ENCODE results near the gene PSME1.
"Not testable (repeated sequence)": the region's sequence is repeated elsewhere in the genome, so short reads cannot be mapped to it uniquely, and the experiment has no call there.

The PSME1 gene

DNA sequence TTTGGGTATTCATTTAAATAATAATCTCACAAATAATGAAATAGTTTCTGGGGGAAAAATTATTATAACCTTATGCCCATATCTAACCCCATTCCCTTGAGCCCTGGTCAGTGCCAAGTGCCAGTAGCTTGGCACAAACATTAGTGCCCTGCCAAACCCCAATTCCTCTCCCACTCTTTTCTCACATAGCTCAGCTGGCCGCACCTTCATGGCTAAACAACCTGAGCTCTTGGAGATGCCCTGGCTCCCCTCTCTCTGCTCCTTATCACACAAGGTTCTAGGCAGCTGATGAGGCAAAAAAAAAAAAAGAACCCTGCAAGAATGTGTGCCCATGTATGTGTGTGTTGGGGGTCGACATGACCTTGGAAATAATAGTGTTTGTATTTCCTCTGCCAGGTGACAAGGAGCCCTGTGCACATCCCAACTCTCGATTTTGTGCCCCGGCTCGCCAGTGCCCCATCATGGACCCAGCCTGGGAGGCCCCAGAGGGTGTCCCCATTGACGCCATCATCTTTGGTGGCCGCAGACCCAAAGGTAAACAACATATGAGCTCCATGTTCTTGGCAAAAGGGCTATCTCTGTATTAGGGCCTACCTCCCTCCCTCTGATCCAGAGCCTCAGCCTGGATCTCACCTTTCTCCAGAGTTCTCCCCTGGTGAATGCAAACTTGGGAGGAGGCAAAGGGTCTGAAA lies 33.5 kb upstream of the PSME1 start:
- no peaks in the 10 kb centered on the region for H3K27me3 ChIP-seq (ENCODE audit: insufficient read depth, poor library complexity, severe bottlenecking)
- H3K27ac ChIP-seq (replicated peaks): no peak overlapping the region
- no peak for DNase-seq (ENCODE audit: low read depth in 1 of 2, low spot score in 1 of 2)
- no peak for TF ChIP-seq SPI1 (IDR thresholded peaks at IDR 0.05; ENCODE audit: borderline replicate concordance, low read depth)
- TF ChIP-seq GABPA (IDR thresholded peaks at IDR 0.05; ENCODE audit: low read depth): no peak
- TF ChIP-seq, protein P1, sequence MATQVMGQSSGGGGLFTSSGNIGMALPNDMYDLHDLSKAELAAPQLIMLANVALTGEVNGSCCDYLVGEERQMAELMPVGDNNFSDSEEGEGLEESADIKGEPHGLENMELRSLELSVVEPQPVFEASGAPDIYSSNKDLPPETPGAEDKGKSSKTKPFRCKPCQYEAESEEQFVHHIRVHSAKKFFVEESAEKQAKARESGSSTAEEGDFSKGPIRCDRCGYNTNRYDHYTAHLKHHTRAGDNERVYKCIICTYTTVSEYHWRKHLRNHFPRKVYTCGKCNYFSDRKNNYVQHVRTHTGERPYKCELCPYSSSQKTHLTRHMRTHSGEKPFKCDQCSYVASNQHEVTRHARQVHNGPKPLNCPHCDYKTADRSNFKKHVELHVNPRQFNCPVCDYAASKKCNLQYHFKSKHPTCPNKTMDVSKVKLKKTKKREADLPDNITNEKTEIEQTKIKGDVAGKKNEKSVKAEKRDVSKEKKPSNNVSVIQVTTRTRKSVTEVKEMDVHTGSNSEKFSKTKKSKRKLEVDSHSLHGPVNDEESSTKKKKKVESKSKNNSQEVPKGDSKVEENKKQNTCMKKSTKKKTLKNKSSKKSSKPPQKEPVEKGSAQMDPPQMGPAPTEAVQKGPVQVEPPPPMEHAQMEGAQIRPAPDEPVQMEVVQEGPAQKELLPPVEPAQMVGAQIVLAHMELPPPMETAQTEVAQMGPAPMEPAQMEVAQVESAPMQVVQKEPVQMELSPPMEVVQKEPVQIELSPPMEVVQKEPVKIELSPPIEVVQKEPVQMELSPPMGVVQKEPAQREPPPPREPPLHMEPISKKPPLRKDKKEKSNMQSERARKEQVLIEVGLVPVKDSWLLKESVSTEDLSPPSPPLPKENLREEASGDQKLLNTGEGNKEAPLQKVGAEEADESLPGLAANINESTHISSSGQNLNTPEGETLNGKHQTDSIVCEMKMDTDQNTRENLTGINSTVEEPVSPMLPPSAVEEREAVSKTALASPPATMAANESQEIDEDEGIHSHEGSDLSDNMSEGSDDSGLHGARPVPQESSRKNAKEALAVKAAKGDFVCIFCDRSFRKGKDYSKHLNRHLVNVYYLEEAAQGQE (IDR thresholded peaks at IDR 0.05; ENCODE audit: insufficient replicate concordance, low read depth): no peak
- no peak for TF ChIP-seq POLR2AphosphoS5 (IDR thresholded peaks at IDR 0.05; ENCODE audit: low read depth)
- TF ChIP-seq, protein P2, sequence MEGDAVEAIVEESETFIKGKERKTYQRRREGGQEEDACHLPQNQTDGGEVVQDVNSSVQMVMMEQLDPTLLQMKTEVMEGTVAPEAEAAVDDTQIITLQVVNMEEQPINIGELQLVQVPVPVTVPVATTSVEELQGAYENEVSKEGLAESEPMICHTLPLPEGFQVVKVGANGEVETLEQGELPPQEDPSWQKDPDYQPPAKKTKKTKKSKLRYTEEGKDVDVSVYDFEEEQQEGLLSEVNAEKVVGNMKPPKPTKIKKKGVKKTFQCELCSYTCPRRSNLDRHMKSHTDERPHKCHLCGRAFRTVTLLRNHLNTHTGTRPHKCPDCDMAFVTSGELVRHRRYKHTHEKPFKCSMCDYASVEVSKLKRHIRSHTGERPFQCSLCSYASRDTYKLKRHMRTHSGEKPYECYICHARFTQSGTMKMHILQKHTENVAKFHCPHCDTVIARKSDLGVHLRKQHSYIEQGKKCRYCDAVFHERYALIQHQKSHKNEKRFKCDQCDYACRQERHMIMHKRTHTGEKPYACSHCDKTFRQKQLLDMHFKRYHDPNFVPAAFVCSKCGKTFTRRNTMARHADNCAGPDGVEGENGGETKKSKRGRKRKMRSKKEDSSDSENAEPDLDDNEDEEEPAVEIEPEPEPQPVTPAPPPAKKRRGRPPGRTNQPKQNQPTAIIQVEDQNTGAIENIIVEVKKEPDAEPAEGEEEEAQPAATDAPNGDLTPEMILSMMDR (IDR thresholded peaks at IDR 0.05; ENCODE audit: insufficient read depth, low read length): no peak
- H3K4me3 ChIP-seq (replicated peaks; ENCODE audit: insufficient read depth, low read length): no peak overlapping the region

DNA sequence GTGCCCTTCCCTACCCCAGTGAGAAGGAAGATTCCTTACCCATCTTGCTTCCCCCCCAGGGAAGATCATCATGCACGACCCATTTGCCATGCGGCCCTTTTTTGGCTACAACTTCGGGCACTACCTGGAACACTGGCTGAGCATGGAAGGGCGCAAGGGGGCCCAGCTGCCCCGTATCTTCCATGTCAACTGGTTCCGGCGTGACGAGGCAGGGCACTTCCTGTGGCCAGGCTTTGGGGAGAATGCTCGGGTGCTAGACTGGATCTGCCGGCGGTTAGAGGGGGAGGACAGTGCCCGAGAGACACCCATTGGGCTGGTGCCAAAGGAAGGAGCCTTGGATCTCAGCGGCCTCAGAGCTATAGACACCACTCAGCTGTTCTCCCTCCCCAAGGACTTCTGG lies 32.5 kb upstream of the PSME1 start:
- TF ChIP-seq GABPA (IDR thresholded peaks at IDR 0.05; ENCODE audit: low read depth): no peak
- no peak for TF ChIP-seq POLR2AphosphoS5 (IDR thresholded peaks at IDR 0.05; ENCODE audit: low read depth)
- H3K27me3 ChIP-seq (ENCODE audit: insufficient read depth, poor library complexity, severe bottlenecking): no peaks in the 10 kb centered on the region
- no peak overlapping the region for H3K27ac ChIP-seq (replicated peaks)
- no peak for DNase-seq (ENCODE audit: low read depth in 1 of 2, low spot score in 1 of 2)
- H3K4me3 ChIP-seq (replicated peaks; ENCODE audit: insufficient read depth, low read length): no peak overlapping the region

DNA sequence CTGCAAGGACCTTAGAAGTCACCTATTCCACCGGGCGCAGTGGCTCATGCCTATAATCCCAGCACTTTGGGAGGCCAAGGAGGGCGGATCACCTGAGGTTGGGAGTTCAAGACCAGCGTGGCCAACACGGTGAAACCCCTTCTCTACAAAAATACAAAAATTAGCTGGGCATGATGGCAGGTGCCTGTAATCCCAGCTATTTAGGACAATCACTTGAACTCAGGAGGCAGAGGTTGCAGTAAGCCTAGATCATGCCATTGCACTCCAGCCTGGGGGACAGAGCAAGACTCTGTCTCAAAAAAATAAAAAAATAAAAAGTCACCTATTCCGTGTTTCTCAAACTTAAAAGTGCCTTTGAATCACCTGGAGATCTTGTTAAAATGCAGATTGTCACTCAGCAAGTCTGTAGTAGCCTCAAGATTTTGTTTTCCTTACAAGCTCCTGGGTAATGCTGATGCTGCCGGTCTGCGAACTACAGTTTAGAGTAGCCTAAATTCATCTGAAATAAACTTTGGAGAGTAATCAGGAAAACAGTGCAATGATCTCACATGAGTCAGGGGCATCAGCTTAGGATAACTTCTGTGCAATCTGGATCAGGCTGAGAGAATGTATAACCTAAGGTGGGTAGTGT lies 30.3 kb upstream of the PSME1 start:
- not testable (repeated sequence) for H3K27ac ChIP-seq (replicated peaks); H3K27me3 ChIP-seq (ENCODE audit: insufficient read depth, poor library complexity, severe bottlenecking); H3K4me3 ChIP-seq (replicated peaks; ENCODE audit: insufficient read depth, low read length); DNase-seq (ENCODE audit: low read depth in 1 of 2, low spot score in 1 of 2)

DNA sequence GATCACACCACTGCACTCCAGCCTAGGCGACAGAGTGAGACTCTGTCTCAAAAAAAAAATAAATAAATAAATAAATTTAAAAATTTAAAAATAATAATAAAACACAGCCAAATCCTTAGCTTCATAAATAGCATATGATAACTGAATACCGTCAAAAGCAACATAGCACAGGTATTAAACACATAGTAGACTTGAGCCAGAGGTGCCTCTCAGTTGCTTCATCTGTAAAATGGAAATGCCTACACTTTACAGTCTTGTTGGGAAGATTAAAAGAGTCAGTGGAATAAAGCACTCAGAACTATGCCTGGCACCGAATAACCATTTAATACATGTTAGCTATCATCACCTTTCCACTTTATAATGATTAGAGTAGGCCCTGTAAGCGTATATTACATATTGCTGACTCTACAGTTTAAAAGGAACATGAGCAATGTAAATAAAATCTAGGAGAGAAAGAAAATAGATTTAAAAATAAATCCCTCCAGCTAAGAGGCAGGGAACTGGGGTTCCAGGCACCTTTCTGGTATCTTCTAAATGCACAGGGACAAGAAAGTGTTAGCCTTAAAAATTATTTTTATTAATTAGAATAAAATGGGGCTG lies 29.2 kb upstream of the PSME1 start:
- DNase-seq (ENCODE audit: low read depth in 1 of 2, low spot score in 1 of 2): no peak
- H3K27ac ChIP-seq (replicated peaks): no peak overlapping the region
- H3K27me3 ChIP-seq (ENCODE audit: insufficient read depth, poor library complexity, severe bottlenecking): no peaks in the 10 kb centered on the region
- TF ChIP-seq POLR2AphosphoS5 (IDR thresholded peaks at IDR 0.05; ENCODE audit: low read depth): no peak
- TF ChIP-seq, protein P2 (IDR thresholded peaks at IDR 0.05; ENCODE audit: insufficient read depth, low read length): no peak
- H3K4me3 ChIP-seq (replicated peaks; ENCODE audit: insufficient read depth, low read length): no peak overlapping the region

DNA sequence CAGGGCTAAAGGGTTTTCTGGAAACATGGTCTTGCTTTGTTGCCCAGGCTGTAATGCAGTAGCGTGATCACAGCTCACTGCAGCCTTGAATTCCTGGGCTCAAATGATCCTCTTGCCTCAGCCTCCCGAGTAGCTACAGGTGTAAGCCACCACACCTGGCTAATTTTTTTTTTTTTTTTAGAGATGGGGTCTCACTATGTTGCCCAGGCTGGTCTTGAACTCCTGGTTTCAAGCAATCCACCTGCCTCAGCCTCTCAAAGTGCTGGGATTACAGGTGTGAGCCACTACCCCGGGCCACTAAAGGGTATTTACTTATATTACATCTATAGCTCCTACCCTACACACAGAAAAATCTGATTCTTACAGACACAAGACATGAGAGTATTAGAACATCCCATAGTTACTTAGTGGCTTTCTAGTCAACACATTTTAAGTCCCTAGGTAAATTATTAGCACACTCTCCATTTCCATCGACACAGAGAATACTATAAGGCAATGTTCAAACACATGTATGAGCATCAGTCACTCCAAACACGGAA lies 27.6 kb upstream of the PSME1 start:
- Histone ChIP-seq H3K4me3 (replicated peaks; ENCODE audit: insufficient read depth, low read length) (no peak overlapping the region), H3K27ac (replicated peaks) (no peak overlapping the region), H3K27me3 (ENCODE audit: insufficient read depth, poor library complexity, severe bottlenecking) (no peaks in the 10 kb centered on the region)
- no peak for DNase-seq (ENCODE audit: low read depth in 1 of 2, low spot score in 1 of 2)
- TF ChIP-seq GABPA (IDR thresholded peaks at IDR 0.05; ENCODE audit: low read depth): no peak
- no peak for TF ChIP-seq POLR2AphosphoS5 (IDR thresholded peaks at IDR 0.05; ENCODE audit: low read depth)
- TF ChIP-seq, protein P1 (IDR thresholded peaks at IDR 0.05; ENCODE audit: insufficient replicate concordance, low read depth): no peak
- TF ChIP-seq, protein P2 (IDR thresholded peaks at IDR 0.05; ENCODE audit: insufficient read depth, low read length): no peak
- TF ChIP-seq SPI1 (IDR thresholded peaks at IDR 0.05; ENCODE audit: borderline replicate concordance, low read depth): no peak
